ENCODE data around the gene MYO1A.
A peak's percentile ranks its signal among the peaks of the same experiment; 100 is the strongest.
"Not testable (repeated sequence)": the region's sequence is repeated elsewhere in the genome, so short reads cannot be mapped to it uniquely, and the experiment has no call there.

The MYO1A gene

GRCh38 chr12:57087010-57087690 is 37.2 kb upstream of the MYO1A start:
- peak; percentile 90 for DNase-seq (ENCODE audit: low read depth)

GRCh38 chr12:57086493-57087009 is 36.6 kb upstream of the MYO1A start:
- DNase-seq (ENCODE audit: low read depth) = no peak

- DNase-seq (ENCODE audit: low read depth) = no peak
Measured at GRCh38 chr12:57085999-57086492, 36.1 kb upstream of the MYO1A start.

GRCh38 chr12:57080855-57081254 is 30.9 kb upstream of the MYO1A start:
- DNase-seq (ENCODE audit: low read depth) = no peak

GRCh38 chr12:57079821-57080220 is 29.9 kb upstream of the MYO1A start:
- no peak for DNase-seq (ENCODE audit: low read depth)

- peak; percentile 93 for DNase-seq (ENCODE audit: low read depth)
Measured at GRCh38 chr12:57078519-57079404, 28.8 kb upstream of the MYO1A start, which contains the start of gene NEMP1. Gene NEMP1 (minus strand): TSS chr12:57078791. CDS start chr12:57078745, 46 bp downstream.

- not testable (repeated sequence) for DNase-seq (ENCODE audit: low read depth)
Measured at GRCh38 chr12:57073566-57074450, 23.9 kb upstream of the MYO1A start.

- DNase-seq (ENCODE audit: low read depth) = no peak
Measured at GRCh38 chr12:57072661-57073060, 22.7 kb upstream of the MYO1A start.

- no peak for DNase-seq (ENCODE audit: low read depth)
Measured at GRCh38 chr12:57069523-57069922, 19.6 kb upstream of the MYO1A start.

GRCh38 chr12:57066245-57066644 is 16.3 kb upstream of the MYO1A start:
- DNase-seq (ENCODE audit: low read depth) = no peak

- peak; percentile 48 for DNase-seq (ENCODE audit: low read depth)
Measured at GRCh38 chr12:57063991-57064685, 14.2 kb upstream of the MYO1A start.

GRCh38 chr12:57058454-57058853 is 8.5 kb upstream of the MYO1A start:
- DNase-seq (ENCODE audit: low read depth) = no peak

- DNase-seq (ENCODE audit: low read depth) = no peak
Measured at GRCh38 chr12:57057067-57057751, 7.3 kb upstream of the MYO1A start.

- DNase-seq (ENCODE audit: low read depth) = no peak
Measured at GRCh38 chr12:57055824-57056223, 5.9 kb upstream of the MYO1A start.

- not testable (repeated sequence) for DNase-seq (ENCODE audit: low read depth)
Measured at GRCh38 chr12:57053901-57054300, 4.0 kb upstream of the MYO1A start.

GRCh38 chr12:57053146-57053545 is 3.2 kb upstream of the MYO1A start:
- DNase-seq (ENCODE audit: low read depth) = not testable (repeated sequence)

- DNase-seq (ENCODE audit: low read depth) = no peak
Measured at GRCh38 chr12:57051011-57051410, 1.1 kb upstream of the MYO1A start.

- no peak for DNase-seq (ENCODE audit: low read depth)
Measured at GRCh38 chr12:57049119-57049446, 846 bp downstream of the MYO1A start.

- DNase-seq (ENCODE audit: low read depth) = no peak
Measured at GRCh38 chr12:57048423-57049118, 1.4 kb downstream of the MYO1A start.

- DNase-seq (ENCODE audit: low read depth) = no peak
Measured at GRCh38 chr12:57047981-57048380, 1.9 kb downstream of the MYO1A start.

Data from activated gamma-delta T cell treated with anti-CD3 and anti-CD28 coated beads, Interleukin-2, amount 50 U/mL, for 16 hours (primary cell).